GM19438 (cell line): ENCODE data around the gene ALX4.

Experiments
- ATAC-seq: cut with Tn5 transposase; IDR thresholded peaks from one replicate; pipeline ENCODE4 v1.9.1; 2021; ENCODE audit warnings: low read depth; ENCODE audit not compliant: unreplicated experiment

ALX4 gene

DNA sequence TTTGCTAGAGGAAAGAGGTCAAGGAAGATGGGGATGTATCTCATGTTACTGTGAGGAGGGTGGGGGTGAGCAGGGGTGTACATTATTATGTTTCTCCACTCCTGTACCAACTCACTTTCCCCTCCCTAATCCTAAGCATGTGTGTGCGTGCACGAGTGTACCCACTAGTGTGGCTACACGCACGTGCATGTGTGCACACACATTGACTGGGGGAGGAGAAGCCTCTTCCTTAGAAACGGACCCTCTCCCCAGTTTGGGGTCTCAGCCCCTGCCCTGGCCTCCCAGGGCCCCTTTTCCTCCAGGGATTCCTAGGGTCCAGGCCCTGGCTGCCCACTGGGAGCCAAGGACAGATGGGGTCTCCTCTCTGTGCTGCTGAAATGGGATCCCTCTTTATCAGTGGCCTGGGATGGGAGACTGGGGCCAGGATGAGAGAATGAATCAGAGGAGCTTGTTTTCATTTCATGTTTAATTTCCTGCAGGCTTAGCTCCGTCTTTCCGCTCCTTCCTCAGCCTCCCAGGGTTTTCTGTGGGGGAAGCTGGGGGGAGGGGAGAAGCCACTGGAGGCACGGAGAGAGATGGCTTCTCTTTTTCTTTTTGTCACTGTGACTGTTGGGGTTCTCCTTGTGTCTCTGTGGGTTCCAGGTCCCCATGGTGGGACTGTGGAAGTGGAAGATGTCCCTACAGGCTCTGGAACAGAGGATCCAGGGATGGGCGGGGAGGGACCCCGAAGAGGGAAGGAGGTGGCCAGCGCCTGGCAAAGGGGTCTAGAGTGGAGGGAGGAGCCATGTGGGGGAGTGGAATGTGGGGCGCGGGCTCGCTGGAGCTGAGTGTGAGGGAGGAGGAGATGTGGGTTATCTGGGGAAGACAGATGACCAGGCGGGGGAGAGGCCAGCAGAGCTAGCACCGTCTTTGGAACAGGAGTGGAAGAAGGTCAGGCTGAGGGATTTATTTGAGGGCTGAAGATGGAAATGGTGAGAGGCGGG, 40.3 kb downstream of the ALX4 start:
- no peak for ATAC-seq

DNA sequence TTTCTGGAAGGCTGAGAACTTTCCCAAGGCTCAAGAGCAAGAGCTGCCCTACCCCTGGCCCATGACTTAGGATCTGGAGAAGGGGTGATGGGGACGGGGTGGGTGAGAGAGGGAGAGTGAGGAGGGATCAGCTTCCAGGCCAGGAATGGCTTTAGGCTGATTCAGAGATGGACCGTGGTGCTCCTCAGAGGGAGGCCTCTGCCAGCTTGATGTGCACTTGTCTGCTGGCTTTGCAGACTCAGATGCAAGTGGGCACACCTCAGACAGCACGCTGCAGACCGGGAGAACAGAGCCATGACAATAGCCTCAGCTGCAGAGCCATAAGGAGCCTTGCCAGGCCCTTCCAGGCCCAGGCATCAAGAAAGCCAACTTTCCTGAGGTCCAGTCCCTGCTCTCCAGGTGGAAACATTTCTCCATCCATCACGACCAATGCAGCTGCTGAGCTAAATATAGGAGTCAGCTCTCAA, 41.3 kb downstream of the ALX4 start:
- no peak for ATAC-seq

DNA sequence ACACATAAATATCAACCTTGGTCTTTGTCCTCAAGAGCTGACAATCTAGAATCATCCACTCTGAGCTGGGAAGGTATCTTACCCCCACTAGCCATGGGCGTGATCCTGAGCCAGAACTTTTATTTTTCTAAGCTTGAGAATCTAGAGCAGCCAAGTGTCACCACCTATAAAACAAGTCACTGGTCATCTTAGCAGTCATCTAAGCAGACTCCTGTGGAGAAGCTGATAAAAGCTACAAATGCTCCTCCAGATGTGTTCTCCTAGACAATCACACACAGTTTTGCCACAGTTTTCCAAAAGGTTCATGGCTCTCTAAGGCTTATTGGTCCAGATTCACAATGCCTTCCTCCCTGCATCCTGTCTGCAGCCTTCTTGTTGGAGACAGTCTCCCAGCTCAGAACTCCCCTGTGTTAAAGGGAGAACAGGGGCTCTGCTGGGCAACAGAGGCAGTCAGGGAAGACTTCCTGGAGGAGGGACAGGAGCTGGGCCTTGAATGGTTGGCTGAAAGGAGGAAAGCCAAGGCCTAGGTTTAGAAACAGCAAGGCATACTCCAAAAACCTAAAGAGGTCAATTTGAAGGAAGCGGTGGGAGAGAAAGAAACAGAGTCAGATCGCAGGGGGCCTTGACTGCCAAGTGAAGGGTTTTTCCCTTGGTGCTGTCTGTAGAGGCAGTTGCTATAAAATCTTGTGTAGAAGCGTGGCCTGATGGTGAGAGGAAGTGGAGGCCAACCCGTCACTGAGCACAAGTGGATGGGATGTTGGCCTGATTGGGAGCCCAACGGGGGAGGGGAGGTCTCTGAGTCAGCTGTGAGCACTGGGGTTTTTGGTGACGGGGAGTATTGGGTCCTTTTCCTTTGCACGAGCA, 42.0 kb downstream of the ALX4 start:
- no peak for ATAC-seq

DNA sequence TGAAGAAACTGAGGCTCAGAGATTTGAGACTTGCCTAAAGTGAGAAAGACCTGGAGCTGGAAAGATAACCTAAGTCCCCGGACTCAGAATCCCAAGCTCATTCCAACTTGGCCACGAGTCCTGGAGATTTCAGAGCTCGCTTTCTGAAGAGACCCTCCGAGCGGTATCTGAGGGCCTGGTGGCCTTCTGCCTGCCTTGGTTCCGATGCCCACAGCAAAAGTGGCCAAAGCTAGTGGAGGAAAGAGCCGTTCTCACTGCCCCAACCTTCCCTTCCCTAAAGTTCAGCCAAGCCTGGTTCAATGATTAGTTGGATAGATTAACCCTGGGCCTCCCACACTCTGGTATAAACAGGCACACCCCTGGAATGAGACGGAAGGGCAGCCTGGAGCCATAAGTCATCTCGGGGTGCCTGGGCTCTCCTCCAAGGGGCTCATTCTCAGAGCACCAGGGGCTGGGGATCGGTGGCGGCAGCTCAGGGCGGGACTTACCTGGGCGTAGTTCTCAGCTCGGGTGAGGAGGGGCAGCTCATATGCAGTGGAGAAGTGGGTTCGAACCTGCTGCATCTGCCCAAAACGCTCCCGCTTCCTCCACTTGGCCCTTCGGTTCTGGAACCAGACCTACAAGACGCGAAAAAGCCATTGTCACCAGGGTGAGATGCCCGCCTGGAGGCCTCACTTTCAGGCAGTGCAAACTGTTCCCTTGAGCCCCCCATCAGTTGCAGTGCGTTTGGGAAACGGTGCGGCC, 42.8 kb downstream of the ALX4 start:
- no peak for ATAC-seq

DNA sequence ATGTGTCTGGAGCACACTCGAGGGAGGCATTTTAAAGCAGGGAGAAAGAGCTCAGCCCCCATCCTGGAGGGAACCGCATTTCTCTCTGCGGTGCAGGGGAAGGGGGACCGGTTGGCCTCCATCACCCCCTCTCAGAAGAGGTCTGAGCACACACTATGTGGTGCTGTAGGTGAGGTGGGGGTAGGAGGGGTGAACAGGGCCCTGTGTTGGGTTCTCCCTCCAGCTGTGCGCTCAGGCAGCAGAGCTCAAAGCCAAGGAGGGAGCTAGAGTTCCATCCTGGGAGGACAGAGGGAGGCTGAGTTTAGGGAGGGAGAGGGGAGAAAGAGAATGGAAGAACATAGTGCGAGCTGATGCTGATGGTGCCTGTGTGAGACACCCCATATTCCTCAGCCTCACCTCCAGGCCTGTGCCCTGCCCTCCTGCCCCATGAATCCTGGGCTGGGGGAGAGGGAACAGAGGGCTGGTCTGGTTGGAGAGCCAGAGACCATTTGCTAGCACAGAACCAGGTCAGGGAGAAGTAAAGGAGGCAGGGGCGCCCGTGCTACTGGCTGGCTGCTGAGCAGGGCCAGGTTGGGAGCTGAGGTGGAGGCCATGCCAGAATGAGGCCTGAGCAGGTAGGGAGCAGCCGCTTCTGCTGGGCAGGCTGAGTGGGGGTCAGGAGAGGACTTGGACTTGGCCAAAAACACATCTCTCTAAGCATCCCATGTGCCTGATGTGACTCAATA, 43.7 kb downstream of the ALX4 start:
- ATAC-seq, result no peak

DNA sequence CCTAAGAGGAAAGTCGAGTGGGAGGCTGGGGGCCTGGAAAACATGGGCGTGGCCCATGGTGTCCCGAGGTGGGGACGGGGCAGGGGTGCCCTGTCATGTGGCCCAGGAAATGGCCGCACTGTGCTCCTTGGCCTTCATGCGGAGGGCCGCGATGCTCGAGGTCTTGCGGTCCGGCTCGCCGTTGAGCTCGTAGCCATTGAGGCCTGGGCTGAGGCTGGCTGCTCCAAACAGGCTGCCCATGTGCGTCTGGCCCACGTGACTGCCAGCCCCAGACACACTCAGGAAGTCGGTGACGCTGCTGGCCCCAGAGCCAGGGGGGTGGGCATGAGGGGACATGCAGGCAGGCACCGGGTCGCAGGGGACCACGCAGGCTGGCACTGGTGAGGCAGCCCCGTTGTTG, 45.2 kb downstream of the ALX4 start:
- ATAC-seq, result no peak

DNA sequence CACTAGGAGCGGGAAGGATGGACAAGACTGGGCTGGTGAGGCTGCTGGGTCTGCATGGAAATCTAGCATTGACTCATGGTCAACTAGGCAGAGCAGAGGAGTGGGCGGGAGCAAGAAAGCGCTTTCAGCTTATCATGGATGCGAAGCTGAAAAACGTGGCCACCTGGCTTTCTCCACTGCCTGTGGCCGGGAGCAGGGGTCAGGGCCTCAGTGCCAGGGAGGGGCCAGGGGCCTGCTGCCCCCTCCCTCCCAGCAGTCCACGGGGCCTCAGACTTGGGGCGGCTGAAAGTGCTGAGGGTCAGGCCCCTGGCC, 45.5 kb downstream of the ALX4 start:
- ATAC-seq, result no peak

DNA sequence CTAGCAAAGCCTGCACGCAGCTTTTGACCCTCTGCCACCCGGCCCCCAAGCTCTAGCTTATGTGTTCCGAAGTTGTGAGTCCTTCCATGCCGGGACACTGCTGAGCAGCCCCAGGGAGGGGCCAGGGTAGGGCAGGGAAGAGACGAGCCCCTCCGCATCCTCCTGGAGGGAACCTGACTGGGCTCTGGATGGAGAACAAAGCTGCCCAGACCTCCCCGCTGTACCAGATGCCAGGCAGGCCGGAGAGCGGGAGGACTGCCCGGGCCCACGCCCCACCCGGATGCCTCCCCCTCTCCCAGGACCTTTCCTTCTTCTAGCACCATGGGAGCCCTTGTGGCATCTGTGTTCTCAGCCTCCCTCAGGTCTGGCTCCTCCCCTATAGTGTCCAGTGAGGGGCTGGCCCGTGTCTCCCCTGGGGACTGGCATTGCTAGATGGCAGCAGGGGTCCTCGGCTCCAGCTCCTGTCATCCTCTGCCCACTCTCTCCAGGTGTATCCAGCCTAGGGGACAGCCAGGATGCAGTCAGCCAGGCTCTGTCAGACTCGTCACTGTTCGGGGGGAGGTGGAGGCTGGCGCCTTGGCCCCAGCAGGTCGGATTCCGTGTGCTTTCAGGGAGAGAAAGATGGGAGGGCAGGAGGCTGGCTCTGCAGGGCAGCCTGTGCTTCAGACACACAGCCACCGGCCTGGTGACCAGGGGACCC, 46.1 kb downstream of the ALX4 start:
- no peak for ATAC-seq

DNA sequence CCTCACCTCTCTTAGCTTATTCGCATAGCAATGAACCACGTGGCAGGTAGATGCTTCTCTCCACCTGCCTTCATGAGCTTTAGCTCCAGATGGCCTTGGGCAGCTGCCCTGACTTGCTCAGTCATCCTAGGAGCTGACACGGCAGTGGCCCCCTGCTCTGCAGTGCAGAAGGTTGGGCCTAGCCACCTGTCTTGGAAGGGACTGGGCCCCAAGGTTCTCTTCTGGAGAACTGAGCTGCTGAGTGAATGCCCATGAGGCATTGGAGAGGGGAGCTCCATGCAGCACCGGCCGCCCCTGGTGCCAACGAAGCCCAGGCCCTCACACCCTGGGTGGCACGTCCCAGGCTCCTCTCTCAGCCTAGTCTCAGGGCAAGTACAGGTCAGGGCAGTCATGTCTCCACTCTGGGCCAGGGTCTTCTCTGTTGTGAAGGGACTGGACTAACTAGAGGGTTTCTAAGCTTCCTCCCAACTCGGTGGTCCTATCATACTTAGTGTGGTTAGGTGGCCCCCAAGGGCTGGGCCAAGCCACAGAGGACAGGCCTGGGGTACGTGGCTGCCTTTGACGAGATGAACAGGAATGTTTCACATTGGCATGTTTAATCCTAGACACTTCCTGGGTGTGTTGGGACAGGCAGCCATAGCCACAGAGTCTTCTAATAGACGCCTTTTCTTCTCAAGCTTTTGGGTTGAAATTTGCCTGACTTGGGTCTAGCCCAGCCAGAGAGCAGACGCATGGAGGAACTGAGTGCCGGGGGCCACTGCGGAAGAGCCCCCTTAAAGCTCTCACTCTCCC, 47.9 kb downstream of the ALX4 start:
- ATAC-seq, result no peak

DNA sequence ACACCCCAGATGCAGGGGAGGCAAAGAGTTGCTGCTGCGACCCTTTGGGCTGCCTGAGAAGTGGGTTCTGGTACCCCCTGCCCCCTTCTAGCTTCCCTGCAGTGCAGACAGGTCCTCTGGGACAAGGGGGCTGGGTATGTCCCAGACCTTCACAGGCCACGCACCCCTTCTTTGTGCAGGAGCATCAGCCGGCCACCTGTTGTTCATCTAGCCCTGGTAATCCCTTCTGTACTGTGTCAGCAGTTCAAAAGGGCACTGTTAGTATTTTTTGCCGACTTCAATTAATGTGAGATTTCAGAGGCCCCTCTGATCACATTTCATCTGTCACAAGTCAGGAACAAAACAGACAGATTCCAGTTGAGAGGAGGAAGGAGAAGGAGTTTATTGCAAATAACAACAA, 49.9 kb downstream of the ALX4 start:
- ATAC-seq, result no peak

DNA sequence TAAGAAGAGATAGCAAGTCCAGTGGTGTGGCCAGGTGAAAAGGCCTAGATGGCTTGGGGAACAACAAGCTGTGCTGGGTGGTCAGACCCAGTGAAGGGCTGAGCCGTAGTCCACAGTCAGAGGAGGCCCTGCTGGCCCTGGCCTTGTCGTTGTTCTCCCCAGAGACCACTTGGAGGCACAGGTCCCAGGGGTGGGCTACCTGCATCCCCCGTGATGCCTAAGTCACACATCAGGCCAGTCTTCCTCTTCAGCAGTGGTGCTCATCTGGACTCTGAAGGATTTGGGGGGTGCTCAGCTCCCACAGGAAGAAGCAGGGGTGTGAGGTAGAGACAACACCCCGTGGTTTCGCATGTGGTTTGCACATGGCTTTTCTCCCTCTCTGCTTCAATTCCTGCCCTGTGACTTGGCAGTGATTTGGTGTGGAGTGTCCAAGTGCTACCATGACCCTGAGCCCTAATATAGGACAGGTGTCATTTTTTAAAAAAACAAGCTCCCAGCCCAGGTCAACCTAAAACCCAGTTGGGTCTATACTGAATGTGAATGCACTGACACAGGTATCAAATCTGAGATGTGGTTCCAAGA, 51.0 kb downstream of the ALX4 start:
- no peak for ATAC-seq

DNA sequence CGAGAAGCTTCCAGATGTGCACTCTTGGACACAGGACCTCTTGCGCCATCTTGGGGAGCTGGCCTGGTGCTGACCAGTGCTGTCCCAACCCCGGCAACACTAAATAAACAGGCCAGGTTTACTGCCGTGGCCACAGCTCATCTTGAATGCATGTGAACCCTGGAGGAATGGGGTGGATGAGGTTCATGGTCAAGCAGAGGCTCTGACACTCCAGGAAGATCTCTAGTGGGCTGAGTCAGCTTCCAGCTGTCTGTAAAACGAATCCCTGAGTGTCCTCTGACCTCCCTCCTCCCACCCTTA, 51.8 kb downstream of the ALX4 start:
- ATAC-seq, result no peak

DNA sequence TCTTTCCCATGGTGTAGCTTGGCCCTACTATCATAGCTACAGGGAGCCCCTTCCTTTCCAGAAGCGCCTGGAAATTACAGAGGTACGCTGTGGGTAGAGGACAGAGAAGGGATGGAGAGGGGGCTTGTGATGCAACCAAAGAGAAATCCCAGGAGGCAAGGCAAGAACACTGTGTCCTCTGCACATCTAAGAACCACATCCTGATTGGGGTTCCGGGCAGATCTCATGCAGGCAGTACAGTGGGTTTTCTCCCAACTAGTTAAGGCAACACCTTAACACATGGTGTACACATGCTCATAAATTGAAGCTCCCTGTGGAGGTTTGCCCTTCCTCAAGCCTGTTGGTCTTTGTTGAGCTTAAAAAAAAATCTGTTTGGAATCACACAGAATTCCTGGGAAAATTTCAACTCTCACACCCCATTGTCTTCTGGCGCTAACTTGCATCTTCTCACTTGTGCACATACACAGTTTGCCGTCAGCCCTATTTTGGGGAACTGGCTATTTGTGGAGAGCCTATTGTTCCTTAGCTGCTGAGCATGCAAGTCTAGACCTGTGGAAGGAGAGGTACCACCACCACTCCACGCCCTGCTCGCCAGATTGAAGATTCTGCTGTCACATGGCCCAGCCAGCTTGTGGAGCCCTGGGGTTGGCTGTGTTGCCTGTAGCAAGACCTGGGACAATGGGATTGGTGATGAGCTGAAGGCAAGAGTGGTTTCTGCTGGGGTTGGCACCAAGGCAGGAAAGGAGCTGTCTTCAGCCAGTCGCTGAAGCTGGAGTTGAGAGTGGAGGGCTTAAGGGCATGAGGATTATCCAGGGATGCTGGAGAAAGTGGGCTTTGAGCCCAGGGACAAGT, 52.4 kb downstream of the ALX4 start:
- no peak for ATAC-seq

DNA sequence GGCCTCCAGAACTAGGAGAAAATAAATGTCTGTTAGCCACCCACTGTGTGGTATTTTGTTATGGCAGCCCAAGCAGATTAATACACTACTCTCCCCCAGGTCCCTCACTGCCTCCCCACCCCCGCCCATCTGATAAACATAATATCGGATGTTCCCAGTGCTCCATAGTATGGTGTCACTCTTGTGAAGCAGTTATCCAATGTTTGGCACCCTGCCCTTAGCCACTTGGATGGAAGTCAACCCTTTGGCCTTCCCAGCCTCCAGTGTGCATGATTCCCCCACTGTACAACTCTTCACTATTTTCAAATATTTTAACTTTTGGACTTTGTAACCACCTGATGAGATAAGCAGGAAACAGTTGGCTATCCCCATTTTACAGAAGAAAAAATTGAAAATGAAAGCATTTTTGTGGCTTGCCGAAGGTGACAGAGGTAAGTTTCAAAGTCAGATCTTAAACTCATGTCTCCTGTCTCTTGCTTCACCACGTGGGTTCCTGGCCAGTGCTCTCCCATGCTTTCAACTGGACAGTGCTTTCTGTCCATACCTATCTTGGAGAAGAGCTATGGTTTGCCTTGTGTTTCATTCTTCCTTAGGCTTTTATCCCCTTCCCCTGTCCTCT, 53.2 kb downstream of the ALX4 start:
- ATAC-seq, result no peak

DNA sequence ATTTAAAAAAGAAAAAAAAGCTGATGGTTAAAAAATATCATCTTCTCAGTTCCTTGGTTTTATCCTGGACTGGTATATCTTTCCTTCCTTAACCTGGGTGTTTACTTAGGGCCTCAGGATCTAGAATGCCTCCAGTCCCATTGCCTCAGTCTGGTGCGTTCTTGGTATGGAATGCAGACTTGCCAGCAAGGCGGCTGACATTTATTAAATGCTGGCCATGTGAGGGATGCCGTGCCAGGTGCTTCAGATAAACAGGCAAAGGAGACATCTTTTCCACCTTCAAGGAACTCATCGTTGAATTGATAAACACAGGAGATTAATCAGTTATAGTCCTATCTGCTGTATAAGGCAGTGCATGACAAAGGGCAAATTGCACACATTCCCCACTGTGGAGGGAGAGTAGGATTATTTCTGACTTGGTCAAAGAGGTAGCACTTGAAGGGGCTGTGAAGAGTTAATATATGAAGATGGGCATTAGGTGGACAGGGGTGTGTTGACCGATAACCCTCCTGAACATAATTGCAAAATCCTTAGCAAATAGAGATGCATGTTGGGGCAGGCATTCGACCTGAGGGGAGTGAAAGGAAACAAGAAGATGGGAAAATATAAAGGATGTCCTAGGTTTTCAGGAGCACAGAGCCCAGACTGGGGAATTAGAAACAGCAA, 54.4 kb downstream of the ALX4 start:
- no peak for ATAC-seq

DNA sequence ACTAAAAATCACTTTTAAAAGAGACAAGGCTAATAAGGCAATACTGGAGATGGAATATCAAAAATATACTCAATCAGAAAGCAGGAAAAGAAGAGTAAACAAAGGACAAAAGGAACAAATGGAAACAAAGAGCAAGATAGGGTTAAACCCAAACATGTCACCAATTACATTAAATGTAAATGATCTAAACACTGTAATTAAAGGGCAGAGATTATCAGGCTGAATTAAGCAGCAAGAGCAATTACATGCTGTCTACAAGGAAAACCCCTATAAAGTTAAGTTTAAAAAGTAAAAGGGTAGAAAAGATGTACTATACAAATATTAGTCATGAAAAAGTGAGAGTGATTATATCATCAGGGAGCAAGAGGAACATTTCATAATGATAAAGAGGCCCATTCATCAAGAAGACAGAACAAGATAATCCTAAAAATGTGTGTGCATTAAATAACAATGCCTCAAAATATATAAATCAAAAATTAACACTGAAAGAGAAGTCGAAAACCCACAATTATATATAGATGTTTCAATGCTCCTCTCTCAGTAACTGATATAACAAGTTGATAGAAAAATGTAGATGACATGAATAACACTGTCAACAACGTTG, 56.8 kb downstream of the ALX4 start:
- no peak for ATAC-seq
